SW480 (cell line): ENCODE results near the gene PTS.
A peak's percentile ranks its signal among the peaks of the same experiment; 100 is the strongest.

Experiments used
- DNase-seq: peaks from one replicate; pipeline ENCODE4 v3.0.0-alpha.2; 2016; ENCODE audit warnings: low spot score

The PTS gene

DNA sequence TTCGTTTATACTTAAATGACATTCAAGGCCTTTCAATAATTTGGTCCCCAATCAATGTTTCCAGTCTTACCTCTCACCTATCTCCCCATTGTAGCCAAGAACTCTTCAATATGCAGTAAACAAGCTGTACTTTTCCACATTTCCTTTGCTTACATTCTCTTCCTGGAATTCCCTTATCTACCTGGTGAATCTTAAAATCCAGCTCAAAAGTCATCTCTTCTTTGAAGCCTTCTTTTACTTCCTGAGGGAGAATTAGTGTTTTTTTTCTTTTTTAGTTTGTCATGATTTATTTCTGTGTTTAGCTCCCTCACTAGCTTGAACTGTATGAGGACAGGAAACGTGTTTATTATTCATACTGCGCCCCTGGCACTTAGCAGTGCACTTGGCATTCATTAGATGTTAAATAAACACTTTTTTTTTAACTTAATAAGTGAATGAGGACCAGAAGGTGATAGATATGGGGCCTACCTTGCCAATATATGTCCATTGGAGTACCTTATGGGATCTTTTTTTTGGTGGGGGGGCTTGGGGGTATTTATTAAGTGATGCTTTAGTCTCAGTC lies 4.9 kb upstream of the PTS start:
- DNase-seq = peak; percentile 6

DNA sequence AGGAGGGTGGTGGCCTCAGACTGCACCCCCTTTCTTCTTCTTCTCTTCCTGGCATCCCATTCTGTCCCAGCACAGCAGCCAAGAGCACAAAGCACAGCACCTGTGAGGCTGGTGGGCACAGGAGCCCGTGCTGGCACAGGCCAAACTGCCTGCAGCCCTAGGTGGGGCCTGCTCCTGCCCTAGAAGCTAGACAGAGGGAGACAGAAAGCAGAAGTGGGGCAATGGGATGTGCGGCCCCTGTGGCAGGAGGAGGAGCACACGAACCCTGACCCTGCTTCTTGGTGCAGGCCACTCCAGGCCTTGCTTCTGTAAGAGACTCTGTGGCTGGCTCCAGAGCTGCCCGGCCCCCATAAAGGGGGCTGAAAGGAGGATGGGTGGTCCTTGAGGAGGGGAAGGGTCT lies 3.9 kb upstream of the PTS start:
- DNase-seq = no peak

DNA sequence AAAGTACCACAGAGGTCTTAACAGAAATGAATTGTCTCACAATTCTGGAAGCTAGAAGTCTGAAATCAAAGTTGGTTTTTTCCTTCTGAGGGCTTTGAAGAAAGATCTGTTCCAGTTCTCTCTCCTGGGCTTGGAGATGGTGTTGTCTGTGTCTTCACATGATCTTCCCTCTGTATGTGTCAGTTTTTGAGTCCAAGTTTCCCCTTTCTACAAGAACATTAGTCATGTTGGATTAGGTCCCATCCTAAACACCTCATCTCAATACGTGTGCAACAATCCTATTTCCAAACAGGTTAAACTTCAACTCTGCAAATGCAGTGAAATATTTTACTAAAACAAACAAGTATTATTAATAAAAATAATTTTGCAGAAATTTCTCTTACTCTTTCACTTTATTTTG lies 3.1 kb upstream of the PTS start:
- DNase-seq = no peak

DNA sequence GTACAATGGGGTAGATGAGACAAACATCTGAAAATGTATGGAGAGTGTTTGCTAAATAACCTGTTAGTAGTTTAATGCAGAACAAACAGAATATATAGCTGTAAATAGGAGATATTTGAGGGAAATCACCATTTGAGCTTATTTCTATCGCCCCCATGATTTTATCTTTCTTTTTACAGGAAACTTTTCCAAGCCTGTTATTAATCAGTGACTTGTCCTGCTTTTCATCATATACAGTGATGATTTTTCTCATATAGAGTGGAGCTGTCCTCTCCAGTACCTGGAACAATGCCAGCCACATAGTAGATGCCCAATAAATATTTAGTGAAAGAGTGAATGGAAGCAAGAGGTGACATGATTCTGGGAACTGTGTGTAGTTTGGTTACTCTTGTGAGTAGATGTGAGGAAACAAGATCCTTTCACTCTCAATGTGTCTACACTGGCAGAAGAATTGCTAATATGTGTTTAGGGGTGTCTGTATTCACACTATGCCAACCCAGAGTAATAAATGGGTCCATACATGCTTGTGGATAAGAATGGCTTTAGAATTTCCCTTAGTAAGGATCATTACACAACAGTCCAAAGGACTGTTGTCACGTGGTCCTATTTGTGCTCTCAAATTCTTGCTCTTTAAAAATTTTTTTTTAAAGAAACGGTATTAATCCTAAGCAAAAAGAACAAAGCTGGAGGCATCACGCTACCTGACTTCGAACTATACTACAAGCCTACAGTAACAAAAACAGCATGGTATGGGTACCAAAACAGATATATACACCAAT lies 2.3 kb upstream of the PTS start:
- no peak for DNase-seq

DNA sequence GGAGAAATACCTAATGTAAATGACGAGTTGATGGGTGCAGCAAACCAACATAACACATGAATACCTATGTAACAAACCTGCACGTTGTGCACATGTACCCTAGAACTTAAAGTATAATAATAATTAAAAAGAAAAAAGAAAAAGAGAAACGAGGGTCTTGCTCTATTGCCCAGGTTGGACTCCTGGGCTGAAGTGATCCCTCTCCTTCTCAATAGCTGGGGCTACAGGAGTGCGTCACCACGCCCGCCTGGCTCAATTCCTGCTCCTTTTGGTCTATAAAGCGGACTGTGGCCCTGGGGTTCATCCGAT lies 521 bp upstream of the PTS start:
- no peak for DNase-seq

DNA sequence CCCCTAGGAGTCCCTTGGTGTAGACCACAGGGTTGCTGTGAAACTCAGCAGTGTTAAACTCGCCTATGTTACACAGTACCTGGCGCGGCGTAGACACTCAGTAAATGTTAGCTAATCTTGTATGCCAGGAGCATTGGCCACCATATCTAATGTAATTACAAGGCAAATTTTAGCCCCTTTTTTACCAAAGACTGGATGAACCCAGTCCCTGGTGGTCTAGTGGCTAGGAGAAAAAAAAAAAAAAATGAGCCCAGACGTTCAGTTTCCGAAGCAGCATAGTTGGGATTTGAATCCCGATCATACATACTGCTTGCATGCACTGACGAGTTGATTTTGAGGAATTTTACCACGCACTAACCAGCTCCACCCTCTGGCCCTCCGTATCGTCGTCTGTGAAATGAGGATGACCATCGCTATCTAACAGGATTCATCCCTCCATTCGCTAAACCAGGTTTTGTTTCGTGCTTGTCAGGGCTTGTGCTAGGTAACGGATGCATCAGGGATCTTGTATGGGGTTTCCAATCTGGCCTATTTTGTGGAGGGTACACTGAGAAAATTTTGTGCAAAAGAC lies 688 bp downstream of the PTS start:
- peak; percentile 33 for DNase-seq

DNA sequence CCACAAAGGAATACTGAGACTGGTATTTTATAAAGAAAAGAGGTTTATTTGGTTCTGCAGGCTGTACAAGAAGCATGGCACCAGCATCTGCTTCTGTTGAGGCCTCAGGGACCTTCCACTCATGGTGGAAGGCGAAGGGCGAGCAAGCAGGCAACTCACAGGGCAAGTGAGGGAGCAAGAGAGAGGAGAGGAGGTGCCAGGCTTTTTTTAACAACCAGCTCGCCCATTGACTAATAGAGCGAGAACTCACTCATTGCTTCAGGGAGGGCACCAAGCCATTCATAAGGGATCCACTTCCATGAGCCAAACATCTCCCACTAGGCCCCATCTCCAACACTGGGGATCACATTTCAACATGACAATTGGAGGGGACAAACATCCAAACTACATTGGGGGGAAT lies 1.2 kb downstream of the PTS start:
- DNase-seq = no peak

DNA sequence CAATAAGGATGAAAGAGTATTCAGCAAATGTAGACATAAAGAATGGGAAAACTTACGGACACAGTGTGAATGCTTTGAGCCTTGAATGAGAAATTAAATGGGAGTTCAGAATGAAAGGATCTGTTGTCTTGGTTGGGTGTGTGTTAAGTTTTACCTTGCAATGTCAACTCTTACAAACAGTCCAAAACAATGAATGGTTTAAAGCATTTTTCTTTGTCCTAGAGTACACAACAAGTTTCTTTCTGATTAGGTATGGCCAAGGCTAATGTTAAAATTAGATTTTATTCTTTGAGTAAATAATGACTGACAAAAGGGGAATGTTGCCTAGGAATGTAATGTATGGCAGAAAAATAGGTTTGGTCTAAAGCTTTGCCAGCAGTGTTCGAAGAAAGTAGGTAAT lies 2.5 kb downstream of the PTS start:
- no peak for DNase-seq

DNA sequence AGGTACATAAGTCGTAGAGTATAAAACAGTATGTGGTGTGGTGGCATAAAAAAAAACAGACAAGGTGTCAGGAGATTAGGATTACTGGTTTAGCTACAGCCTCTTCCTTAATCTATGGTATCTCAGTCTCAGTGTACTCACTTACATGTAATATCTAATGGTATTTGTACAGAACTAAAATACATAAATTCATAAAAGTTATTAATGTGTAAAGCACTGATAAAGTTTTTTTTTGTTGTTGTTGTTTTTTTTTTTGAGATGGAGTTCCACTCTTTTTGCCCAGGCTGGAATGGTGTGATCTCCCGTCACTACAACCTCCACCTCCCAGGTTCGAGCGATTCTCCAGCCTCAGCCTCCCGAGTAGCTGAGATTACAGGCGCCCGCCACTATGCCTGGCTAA lies 2.9 kb downstream of the PTS start:
- DNase-seq = no peak

DNA sequence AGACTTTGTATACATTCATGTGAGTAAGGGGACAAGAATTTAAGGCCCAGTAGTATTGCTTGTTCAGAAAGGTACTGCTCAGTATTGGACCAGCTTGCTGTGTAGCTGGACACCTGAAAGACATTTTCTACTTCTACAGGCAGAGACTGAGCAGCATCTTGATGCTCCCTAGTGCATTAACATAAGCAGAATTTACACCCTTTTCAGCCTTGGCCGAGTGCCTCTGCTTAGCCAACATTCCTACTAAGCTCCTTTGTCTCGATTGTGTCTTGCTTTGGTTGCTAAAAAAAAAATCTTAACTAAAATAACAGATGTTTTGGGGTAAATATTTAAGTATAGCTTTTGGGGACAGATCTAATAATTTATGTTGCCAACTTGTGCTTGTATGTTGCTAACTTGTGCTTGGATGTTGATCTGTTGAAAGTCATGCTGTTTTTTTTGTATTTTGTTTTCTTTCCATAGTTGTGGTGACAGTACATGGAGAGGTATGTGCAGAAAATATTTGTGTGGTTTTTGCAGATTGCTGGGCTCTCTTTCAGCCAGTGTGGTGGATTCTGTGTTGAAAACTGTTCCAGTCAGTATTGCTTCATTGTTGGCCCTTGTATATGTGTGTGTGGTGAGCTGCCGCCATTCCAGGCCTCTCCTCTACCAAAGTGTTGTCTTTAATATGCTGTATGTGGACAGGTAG lies 3.7 kb downstream of the PTS start:
- DNase-seq = no peak

DNA sequence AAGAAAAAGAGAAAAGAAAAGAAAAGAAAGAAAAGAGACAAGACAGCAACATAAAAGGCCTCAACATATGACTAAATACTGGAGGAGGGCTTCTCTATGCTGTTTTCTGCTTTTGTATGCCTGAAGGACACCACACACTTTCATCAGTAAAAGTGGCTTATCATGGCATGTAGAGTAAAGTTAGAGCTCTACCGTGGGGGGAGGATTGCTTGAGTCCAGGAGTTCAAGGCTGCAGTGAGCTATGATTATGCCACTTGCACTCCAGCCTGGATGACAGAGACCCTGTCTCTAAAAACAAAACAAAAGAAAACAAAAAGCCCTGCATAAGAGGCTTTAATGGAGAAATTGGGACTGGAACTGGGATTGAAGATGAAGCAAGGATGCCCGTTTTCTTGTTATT lies 5.7 kb downstream of the PTS start:
- no peak for DNase-seq

DNA sequence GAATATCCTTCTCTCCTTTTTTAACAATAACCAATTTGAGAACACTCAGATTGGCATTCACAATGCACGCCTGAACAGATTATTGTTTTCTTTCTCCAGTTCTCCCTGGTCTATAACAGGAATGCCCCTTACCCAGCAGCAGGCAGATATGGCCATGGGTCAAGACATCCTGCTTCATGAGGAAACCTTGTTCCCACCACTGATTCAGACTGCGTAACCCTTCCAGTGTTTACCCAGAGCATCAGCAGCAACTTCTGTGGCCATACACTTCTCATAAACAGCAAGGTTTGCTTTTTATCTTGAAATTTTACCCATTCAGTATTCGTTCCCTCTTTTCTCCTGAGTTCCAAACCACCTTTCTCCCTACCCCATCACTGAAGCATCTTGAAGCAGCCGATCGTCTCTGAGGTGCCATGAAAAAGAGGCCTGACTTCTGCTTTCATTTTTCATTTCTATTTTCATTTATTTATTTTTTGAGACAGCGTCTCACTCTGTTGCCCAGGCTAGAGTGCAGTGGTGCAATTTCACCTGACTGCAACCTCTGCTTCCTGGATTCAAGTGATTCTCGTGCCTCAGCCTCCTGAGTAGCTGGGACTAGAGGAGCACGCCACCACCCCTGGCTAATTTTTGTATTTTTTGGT lies 9.6 kb downstream of the PTS start:
- DNase-seq = no peak

DNA sequence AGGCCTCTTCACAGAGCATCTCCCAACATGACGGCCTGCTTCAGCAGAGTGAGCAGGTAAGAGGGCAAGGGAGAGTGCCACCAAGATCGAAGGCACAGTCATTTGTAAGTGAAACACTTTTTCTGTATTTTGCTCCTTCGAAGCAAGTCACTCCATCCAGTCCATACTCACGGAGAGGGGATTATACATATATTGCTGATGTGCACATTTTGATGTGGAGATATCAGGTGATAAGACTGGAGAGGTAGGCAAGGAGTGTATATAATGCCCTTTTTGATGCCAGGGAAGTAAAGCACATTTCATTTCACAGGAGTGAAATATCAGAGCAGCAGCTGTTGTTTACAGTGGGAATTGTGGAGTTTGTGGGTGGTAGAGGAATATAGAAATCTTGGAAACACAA lies 11.2 kb downstream of the PTS start:
- DNase-seq = no peak

DNA sequence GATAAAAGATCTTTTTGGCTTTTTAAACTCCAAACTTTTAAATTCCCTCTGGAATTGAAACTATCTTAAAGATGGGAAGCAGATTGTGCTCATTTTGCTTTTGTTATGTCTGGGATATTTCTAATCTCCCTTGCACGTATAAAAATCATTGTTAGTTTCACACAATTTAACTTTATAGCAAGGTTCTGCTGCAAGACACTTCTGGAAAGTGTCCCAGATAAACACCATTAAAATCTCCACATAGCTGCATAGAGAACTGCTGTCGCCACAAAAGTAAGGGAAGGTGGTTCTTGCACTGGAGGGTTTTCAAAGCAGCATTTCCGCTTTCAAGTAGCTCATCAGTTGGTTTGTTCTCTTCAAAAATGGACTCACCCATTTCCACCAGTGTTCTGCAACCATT lies 11.8 kb downstream of the PTS start:
- no peak for DNase-seq

DNA sequence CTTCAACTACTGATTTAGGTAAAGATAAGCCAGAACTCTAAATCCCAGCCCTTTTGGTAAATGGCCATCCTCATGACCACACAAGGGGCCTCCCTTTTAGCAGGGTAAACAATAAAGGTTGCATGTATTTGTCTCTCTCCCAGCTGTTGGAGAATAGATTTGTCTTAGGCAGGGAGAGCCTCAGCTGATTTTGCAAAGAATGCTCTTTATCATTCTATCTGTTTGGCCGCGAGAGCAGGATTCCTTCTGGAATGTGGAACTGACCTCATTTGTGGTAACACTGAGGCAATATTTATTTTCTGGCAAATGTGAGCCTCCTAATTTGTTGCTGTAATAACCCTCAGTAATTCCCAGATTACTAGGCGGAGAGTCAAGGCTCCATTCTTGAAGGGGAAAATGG lies 15.3 kb downstream of the PTS start:
- no peak for DNase-seq

DNA sequence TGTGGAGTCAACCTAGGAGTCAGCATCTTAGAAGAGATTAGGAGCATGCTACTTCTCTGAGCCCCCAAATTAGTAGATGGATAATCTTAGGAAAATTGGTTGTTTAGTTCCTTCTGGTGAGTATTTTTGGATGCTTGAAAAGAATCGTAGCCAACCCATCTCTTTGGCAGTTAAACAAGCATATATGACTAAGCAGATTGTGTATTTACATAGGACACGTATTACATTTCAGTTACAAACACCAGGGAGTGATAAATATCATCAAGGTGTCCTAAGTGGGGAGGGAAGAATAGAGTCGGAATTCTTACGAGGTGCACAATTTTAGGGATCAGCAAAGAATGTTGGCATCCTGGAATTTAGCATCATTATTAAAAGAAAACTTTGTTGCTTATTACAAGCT lies 21.0 kb downstream of the PTS start:
- no peak for DNase-seq

DNA sequence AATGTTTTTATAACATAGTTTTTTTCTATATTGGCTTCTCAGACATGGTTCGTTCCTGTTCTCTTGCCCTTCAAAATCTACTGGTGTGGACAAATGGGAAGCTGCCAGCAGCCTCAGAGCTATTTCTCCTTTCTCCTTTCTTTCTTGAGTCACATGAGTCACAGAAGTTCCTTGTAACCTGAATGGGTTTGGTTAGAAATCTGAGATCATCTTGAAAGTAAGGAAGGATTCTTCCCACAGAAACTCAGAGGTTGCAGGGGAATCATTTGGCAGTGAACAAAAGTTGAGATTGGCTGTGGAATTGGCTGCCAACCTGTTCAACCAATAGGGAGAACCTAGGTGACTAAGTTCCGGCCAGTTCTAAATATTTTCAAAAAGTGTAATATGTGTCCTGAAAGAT lies 22.0 kb downstream of the PTS start:
- DNase-seq = no peak

DNA sequence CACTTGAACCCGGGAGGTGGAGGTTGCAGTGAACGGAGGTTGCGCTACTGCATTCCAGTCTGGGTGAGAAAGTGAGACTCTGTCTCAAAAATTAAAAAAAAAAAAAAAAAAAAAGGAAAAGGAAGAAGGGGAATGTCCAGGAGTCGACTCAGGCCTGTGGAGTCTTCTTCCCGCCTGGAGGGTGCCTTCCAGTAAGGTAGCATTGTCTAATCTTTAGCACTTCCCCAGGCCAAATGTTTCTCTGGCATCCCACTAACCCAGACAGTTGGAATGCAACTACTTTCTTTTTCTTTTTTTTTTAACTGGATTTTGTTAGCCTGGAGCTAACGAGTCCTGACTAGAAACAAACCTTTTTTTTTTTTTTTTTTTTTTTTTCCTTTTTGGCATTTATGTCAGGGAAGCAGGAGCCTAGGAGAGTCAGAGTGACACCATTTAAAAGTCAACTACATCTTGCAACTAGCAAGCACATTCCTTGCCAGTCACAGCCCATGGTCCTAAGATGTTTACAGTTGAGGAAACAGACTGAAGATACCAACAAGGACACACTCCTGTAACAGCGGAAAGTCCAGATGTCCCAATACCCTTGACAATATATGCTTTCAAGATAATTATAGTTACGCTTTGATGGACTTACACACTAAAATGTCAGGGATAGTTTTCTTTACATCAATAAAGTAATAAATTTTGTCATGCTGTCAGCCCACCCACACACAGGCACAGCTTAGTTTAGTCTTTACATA lies 23.8 kb downstream of the PTS start:
- no peak for DNase-seq

DNA sequence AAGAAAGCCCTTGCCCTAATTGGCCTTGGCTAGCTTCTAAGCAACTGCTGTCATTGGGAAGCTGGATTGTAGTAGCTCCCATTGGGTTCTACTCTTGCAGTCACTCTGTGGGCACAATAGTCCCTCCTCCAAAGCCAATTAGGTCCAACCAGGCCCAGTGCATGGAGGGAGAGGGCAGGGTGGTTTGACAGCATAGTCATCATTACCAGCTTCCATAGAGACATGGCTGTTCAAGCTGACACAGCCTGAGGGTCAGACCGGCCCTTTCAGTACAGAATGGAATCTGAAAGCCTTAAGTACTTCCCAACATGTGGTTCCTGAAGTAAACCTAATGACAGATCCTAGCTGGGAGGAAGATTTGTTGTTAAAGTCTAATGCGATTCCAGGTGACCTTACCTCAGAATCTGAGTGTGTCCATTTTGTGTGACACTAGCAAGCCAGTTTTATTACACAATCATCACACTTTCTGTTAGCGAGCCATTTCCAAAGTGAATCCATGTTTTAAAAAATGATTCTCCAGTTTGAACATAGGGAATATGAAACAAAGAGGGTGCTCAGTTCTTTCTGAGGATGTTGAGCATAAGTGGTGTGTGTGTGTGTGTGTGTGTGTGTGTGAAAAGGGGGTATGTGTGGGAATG lies 27.5 kb downstream of the PTS start:
- DNase-seq = no peak

DNA sequence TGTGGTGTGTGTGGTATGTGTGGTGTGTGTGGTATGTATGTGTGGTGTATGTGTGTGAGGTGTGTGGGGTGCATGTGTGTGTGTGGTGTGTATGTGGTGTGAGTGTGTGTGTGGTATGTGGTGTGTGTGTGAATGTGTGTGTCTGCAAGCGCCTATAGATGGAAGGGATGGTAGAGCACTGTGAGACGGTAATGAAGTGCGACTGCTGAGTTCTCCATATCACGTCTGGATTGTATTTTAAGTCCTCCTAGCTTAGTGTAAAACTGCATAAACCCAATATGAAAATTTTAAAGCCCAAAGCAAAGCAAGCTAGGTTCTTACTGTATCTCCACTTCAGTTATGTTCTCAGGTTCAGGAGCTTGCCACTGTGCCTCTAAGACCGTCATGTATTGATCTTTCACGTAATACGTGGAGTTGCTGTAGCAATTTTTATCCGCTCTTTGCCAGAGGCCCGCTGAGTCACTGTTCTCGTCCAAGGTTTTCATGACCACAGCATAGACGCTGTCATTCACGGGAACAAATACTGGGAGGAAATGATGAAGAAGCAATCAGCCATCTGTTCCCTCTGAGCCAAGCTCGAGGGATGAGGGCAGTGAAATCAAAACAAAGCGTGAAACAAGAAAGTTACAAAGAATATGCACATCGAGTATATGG lies 29.0 kb downstream of the PTS start:
- DNase-seq = no peak

DNA sequence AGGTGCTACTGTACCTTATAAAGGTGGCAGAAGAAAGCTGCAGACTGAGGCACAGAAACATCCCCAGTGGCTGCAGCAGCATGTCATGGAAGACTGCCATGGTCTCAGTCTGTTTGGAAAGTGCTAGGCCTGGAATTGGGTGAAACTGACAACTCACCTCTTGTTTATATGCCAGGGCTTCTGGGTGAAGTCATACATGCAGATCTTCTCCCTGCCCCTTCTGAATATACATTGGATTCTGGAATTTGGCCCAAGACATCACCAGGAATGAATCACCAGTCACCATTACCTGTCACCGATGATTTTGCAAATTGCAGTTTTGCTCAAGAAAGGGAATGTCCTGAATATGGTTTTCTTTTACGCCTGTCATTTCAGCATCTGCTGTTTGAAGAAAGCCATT lies 34.3 kb downstream of the PTS start, which contains the start of gene PLET1:
Gene PLET1 (minus strand): TSS at position 371 of the 400 bp plus-strand sequence. CDS start 271 bp downstream, at position 100.
- DNase-seq = no peak
